Kidney (tissue), 14 donors: ENCODE results near the gene CHML. TPM values are rescaled to one million over a fixed set of nuclear protein-coding genes. Genes with fewer than 3 reads are reported as not detected.

Source experiments
- DNase-seq, 5 donors: peaks; one replicate each; pipeline ENCODE4 v3.0.0-alpha.2; 2013 to 2020
- FAIRE-seq: peaks from 2 replicates; lab custom pipeline; 2012; peaks lifted over from hg19 to GRCh38; lab: Jason Lieb, UNC
- H3K27ac ChIP-seq, 2 donors: one replicate each; pipeline ENCODE4 v1.7.0; 2013; ENCODE audit warnings: low read depth in 2 of 2, low read length in 2 of 2, inconsistent platforms in 1 of 2
- H3K27me3 ChIP-seq: one replicate; pipeline ENCODE4 v1.7.1; 2013; ENCODE audit warnings: low read length, inconsistent platforms; ENCODE audit not compliant: control insufficient read depth, insufficient read depth
- H3K36me3 ChIP-seq, 3 donors: one replicate each; pipeline versions ENCODE4 v1.7.0 to v1.7.1; 2013; ENCODE audit warnings: low read length in 3 of 3, control low read depth in 1 of 3, inconsistent platforms in 1 of 3; ENCODE audit not compliant: insufficient read depth in 3 of 3, control insufficient read depth in 2 of 3
- H3K4me1 ChIP-seq, 3 donors: one replicate each; pipeline versions ENCODE4 v1.7.0 to v1.7.1; 2013; ENCODE audit warnings: low read length in 3 of 3, inconsistent platforms in 1 of 3, low read depth in 1 of 3; ENCODE audit not compliant: control insufficient read depth in 2 of 3, insufficient read depth in 2 of 3
- H3K4me3 ChIP-seq, 3 donors: one replicate each; pipeline versions ENCODE4 v1.7.0 to v1.8.1; 2013; ENCODE audit warnings: low read length in 3 of 3, control low read depth in 1 of 3, inconsistent platforms in 1 of 3
- H3K9ac ChIP-seq, 3 donors: one replicate each; pipeline versions ENCODE4 v1.7.0 to v1.7.1; 2013; ENCODE audit warnings: low read length in 3 of 3, control low read depth in 1 of 3, inconsistent platforms in 1 of 3
- H3K9me3 ChIP-seq, 3 donors: one replicate each; pipeline versions ENCODE4 v1.7.0 to v1.7.1; 2013; ENCODE audit warnings: low read length in 3 of 3, control low read depth in 1 of 3, inconsistent platforms in 1 of 3; ENCODE audit not compliant: control insufficient read depth in 2 of 3, insufficient read depth in 1 of 3
- intact Hi-C: fragments of 100-400 bp; cut with DNase I; formaldehyde crosslinking; loops from one replicate; pipeline ENCODE4 v1.11.1; 2022
- polyA plus RNA-seq: library from polyadenylated mRNA; stranded (reverse); fragments of 350-450 nt; fragmentation: Illumina TruSeq; extraction: RNeasy Lipid Tissue Mini Kit (QIAGEN cat#74804); gene quantifications from one replicate; pipeline ENCODE4 v1.2.3, GENCODE V29; 2014; ENCODE audit warnings: low read depth, low replicate concordance; ENCODE audit not compliant: insufficient read depth
- total RNA-seq: library from RNA; stranded (reverse); fragmentation: NEBNext Ultra II Directional; extraction: Animal tissue kit (Norgen Biotek cat#: 25700); gene quantifications from one replicate; pipeline ENCODE4 v1.2.1, GENCODE V29; 2021
- TF ChIP-seq, protein P1 (sequence below): IDR thresholded peaks from 3 replicates; pipeline ENCODE4 v1.5.1; 2012; ENCODE audit warnings: mild to moderate bottlenecking, moderate library complexity, borderline replicate concordance; ENCODE audit not compliant: insufficient read depth; ENCODE audit errors: extremely low read depth
- donor health status: control.
- donor health status: control.
- donor health status: control.
- donor health status: control.
- donor health status: control.
- donor health status: DM: yes; HTN: yes; CAD: no.
- donor health status: Normal renal cell carcinoma (clear cell type).

The CHML gene
- total and polyA plus RNA-seq, 2 donors from 2014 or later: 1.8 to 7.3 TPM

DNA sequence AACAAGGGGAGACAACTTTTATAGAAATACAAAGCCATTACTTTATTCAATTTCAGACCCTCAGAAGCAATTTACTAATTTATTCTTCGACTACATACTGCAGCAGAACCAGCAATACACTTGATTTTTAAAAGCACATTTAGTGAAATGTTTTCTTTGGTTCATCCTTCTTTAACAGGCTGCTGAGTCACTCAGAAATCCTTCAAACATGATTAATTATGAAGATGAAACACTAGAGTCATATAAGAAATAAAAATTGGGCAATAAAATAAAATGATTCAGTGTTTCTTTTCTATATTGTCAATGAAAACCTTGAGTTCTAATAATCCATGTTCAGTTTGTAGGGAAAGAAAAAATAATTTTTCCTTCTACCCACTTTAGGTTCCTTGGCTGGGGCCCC is 47.0 kb downstream of the CHML start:
- Histone ChIP-seq H3K9me3 (no peaks in the 10 kb centered on the region), H3K9ac (no peak overlapping the region), H3K4me3 (no peak overlapping the region), H3K27ac (no peak overlapping the region), H3K27me3 (no peaks in the 10 kb centered on the region), H3K36me3 (peaks cover 0 to 3% (median 0%) of the 10 kb centered on the region in 3 donors), H3K4me1 (no peaks in the 10 kb centered on the region)
- intact Hi-C loops: no loop called here
- DNase-seq: no peak
- TF ChIP-seq, protein P1, sequence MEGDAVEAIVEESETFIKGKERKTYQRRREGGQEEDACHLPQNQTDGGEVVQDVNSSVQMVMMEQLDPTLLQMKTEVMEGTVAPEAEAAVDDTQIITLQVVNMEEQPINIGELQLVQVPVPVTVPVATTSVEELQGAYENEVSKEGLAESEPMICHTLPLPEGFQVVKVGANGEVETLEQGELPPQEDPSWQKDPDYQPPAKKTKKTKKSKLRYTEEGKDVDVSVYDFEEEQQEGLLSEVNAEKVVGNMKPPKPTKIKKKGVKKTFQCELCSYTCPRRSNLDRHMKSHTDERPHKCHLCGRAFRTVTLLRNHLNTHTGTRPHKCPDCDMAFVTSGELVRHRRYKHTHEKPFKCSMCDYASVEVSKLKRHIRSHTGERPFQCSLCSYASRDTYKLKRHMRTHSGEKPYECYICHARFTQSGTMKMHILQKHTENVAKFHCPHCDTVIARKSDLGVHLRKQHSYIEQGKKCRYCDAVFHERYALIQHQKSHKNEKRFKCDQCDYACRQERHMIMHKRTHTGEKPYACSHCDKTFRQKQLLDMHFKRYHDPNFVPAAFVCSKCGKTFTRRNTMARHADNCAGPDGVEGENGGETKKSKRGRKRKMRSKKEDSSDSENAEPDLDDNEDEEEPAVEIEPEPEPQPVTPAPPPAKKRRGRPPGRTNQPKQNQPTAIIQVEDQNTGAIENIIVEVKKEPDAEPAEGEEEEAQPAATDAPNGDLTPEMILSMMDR: no peak
- no peak for FAIRE-seq

DNA sequence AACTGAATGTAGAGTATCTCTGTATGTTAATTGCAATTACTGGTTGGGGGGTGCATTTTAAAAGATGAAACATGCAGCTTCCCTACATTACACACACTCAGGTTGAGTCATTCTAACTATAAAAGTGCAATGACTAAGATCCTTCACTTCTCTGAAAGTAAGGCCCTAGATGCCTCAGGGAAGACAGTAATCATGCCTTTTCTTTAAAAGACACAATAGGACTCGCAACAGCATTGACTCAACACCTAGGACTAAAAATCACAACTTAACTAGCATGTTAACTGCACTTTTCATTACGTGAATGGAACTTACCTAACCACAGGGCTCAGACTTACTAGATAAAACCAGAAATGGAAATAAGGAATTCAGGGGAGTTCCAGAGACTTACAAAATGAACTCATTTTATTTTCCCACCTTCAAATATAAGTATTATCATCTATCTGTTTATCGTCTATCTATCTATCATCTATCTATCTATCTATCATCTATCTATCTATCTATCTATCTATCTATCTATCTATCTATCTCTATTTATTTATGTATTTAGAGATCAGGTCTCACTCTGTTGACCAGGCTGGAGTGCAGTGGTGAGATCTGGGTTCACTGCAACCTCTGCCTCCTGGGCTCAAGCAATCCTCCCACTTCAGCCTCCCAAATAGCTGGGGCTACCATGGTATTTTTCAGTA is 47.8 kb downstream of the CHML start:
- no peak overlapping the region for H3K9ac ChIP-seq
- intact Hi-C loops: no loop called here
- H3K4me3 ChIP-seq: no peak overlapping the region
- H3K36me3 ChIP-seq: peaks cover 0 to 3% (median 0%) of the 10 kb centered on the region in 3 donors
- no peak overlapping the region for H3K27ac ChIP-seq
- TF ChIP-seq, protein P1: no peak
- no peaks in the 10 kb centered on the region for H3K27me3 ChIP-seq
- H3K4me1 ChIP-seq: no peaks in the 10 kb centered on the region
- no peak for DNase-seq
- FAIRE-seq: no peak
- no peaks in the 10 kb centered on the region for H3K9me3 ChIP-seq

DNA sequence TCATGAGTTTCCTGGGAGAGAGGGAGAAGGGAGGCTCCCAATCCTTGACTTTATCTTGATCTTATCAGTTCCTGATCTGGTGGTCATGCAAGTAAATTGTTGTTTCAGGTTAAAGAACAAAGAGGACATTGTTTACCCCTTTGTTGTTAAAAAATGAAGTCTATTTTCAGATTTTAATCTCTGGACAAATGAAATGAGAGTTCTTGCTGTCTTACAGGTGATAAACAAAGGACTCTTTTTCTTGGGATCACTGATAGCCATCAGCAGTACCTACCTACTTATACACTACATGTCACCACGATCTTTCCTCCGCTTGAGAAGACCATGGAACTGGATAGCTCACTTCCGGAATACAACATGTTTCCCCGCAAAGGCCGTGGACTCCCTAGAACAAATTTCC is 48.4 kb downstream of the CHML start:
- intact Hi-C loops: no loop called here

More for the DNA sequence above, 48.4 kb downstream of the CHML start:
- Histone ChIP-seq H3K9ac (no peak overlapping the region), H3K27ac (peak overlapping the region in 1 of 2 donors; percentile 32), H3K9me3 (no peaks in the 10 kb centered on the region), H3K4me1 (no peaks in the 10 kb centered on the region), H3K27me3 (no peaks in the 10 kb centered on the region), H3K4me3 (no peak overlapping the region), H3K36me3 (peaks cover 0 to 3% (median 0%) of the 10 kb centered on the region in 3 donors)
- FAIRE-seq: no peak
- no peak for DNase-seq
- TF ChIP-seq, protein P1: no peak
